SH-SY5Y (cell line): ENCODE measurements around the gene ACE.

ENCODE experiments used
- GATA2 ChIP-seq: IDR thresholded peaks from 2 replicates; pipeline ENCODE4 v1.6.1; 2011; ENCODE audit warnings: mild to moderate bottlenecking, low read depth, low read length
- GATA3 ChIP-seq: IDR thresholded peaks from 2 replicates; pipeline ENCODE4 v1.6.1; 2011; ENCODE audit warnings: low read depth, mild to moderate bottlenecking, low read length, moderate library complexity

DNA sequence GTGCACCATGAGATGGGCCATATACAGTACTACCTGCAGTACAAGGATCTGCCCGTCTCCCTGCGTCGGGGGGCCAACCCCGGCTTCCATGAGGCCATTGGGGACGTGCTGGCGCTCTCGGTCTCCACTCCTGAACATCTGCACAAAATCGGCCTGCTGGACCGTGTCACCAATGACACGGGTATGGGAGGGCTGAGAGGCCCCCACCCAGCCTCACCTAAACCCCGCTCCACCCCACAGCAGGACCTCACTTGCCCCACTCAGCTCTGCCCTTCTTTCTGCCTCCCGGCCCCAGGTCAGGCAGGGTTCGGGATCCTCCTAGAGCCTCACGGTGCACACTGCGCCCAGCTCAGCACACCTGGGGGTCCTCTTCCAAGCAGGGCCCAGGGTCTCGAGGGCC, 5.6 kb downstream of the ACE start:
- TF ChIP-seq GATA2 (no peak), GATA3 (no peak)
